NCI-H526 treated with DMSO at 0.1 percent for 48 hours (cell line): ENCODE measurements around the gene TRPC6.

Source experiments
- DNase-seq: peaks from one replicate; lab custom pipeline; 2025; lab: John Stamatoyannopoulos, UW

The TRPC6 gene

DNA sequence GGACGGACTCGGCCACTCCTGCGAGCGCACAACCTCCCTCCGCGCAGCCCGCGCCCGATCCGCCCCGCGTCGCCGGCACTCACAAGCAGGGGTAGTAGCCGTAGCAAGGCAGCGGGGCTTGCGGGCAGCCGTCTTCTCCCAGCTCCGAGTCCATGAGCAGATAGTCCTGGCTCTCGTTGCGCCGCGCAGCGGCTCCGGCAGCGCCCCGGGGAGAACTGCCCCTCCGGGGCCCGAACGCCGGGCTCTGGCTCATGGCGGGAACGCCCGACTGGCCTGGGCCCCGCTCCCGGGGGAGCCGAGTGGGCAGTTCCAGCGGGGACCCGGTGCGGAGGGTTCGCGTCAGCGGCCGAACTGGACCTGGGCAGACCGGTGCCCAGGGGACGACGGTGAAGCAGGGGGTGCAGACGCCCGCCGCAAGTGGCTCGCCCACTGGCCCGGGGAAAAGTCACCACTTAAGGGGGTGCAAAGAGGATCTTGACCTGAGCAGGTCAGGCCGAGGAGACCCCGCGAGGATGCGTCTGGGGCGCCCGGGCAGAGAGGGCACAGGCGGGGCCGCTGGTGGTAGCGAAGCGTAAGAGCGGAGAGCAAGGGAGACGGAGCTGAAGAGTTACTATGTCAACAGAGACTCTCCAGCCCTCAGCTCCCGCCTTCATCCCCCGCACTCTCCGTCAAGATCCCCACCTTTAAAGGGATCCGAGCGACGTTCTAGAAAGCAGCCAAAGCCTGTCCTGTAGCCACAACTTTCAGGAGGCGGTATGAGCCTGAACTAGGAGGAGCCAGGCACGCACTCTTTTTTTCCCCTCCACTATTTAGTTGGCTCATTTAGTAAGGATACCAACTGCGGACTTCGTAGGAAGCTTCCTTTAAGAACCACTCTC lies at the start of gene TRPC6:
Gene TRPC6, minus strand, starts transcription at position 757 of the 878 bp plus-strand sequence. Its CDS starts 504 bp downstream, at position 253.
- DNase-seq, result no peak

DNA sequence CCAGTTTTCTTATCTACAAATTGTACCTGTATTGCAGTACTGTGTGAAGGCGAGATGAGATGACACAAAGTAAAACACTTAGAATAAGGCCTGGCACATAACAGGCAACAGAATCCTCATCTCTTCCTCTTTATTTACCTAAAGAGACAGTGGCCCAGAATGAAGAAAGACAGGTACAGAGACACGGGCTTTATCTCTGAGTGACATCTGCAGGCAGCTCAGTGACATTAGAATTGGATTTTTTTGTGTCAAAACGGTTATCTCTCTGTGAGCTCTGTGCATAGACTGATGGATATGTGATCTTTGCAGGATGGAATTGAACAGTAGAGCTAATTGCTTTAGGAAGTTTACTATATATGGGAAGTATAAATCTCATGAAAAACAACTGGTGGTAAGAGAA lies 36.2 kb upstream of the TRPC6 start:
- DNase-seq, result no peak

DNA sequence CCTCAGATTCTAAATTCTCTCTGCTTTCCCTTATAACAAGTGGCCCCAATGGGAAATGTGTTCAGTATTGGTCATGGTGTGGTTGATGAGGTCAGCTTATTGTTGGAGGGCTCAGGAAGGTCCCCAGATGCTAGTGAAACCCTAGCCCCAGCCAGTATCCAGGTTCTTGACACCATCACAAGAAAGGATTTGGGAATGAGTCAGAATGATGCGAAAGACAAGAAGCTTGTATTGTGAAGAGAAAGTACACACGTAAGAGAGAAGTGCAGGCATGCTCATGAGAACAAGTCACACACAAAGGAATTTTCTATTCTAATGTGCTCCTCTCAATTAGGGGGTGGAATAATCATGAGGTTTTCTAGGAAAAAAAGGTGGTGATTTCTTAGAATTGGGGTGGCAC lies 34.9 kb upstream of the TRPC6 start:
- no peak for DNase-seq

DNA sequence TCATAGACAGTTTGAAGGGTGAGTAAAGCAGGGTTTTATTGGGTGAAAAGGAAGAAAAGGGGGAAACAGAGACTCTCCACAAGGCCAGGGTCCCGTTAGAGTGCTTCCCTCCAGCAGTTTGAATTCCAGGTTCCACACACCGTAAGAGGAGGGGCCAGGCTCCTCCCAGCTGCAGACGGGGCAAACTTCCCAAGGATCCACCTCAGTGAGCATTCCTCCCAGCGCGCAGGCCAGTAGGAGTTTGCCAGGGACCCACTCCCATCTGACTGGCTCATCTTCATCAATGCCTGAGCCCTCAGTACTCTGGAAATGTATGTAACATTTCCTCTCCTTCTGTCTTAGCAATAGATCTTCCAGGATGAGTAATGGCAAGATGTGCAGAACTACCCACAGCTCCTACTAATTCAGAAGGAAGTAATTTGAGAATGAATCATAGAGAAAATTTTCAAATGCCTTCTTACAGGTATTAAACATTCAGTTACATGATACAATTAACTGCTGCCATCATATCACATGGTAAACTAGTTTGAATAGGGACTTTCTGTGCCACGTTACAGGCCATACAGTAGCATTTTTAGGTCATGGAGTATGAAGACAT lies 34.0 kb upstream of the TRPC6 start:
- DNase-seq, result no peak

DNA sequence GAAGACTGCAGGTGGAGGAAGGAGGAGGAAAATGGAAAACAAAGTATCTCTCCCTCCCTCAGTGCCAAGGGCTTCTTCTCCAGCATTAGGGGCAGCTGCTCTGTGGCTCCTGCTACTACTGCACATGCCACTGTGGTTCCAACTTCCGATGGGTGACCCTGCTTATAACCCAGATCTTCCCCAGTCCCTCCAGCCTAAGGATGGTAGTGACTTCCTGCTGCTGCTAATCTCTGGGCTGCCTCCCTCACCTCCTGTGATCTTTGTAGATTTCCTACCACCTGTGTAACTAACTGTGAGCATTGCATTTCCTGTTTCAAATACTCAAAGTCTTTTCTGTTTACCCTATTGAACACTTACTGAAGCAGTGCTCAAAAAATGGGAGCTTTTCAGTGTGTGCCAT lies 28.7 kb upstream of the TRPC6 start:
- no peak for DNase-seq

DNA sequence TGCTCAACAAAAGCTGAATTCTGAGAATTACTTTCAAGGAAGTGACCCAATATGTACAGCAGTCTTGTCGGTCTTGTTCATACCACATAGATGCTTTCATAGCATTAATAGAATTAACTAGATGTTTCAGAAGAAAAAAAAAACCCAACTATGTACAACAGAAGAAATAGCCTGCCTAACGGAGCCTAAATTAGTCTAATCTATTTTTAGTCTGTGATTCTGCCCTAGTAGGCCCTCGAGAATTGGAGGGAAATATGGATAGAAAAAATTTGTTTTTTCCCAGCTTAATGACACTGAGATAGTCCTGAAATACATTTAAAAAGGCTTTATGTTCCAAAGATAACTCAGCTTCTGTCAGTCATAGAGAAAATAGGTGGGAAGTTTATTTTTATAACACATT lies 17.1 kb upstream of the TRPC6 start:
- DNase-seq, result no peak

DNA sequence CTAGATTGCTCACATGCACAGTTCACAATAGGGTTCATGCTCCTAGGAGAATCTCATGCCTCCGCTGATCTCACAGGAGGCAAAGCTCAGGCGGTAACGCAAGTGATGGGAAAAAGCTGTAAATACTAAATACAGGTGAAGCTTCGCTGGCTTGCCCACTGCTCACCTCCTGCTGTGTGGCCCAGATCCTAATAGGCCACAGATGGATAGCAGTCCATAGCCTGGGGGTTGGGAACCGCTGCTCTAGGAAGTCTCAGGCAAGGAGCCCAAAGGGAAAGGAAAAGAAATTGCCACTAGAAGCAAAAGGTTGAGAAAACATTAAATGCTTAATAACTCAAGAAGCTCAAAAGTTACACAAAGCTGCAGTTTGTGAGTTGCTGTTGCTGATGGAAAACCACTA lies 3.2 kb upstream of the TRPC6 start:
- DNase-seq, result no peak

DNA sequence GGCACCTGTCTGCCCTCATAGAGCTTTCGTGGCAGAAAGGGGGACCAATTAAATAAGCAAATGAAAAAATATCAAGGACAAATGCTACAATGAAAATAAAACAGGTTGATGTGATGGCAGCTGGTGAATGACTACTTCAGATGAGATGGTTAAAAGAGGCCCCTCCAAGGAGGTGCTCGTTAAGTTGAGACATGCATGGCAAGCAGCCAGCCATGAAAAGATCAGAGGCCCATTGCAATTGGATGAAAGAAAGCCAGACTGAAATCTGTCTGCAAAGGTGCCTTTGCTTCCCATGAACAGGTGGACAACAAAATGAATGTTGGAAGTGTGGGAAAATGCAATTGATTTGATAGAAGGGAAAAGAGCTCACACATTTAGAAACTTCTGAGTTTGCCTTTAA lies 848 bp upstream of the TRPC6 start:
- DNase-seq, result no peak

DNA sequence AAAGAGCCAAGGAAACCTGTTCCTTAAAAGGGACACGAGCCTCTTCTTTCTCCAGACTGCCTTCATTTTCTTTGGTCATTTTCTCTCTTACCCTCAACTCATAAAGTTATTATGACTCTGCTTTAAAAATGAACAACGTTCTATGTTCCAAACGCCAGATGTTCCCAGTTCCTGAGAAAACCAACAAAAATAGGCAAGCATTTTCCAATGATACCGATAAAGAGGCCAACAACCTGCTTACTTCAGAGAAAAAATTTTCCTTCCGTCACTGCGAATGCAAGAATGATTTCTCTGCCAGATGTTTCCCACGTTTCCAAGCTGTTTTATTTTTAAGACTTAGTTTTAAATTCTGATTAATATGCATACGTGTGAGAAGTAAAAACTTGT lies 315 bp upstream of the TRPC6 start:
- DNase-seq, result no peak

DNA sequence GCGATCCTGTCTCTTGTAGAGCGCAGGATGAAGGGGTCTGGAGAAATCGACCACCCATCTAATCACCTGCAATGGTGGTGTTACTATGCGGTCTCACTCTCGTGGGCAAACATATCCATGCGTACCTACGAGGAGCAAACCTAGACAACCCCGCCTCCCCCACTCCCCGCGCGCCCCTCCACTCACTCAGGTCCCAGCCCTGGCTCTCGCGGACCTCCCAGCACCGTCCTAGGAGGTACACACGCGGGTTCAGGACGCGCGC lies 887 bp downstream of the TRPC6 start:
- no peak for DNase-seq

DNA sequence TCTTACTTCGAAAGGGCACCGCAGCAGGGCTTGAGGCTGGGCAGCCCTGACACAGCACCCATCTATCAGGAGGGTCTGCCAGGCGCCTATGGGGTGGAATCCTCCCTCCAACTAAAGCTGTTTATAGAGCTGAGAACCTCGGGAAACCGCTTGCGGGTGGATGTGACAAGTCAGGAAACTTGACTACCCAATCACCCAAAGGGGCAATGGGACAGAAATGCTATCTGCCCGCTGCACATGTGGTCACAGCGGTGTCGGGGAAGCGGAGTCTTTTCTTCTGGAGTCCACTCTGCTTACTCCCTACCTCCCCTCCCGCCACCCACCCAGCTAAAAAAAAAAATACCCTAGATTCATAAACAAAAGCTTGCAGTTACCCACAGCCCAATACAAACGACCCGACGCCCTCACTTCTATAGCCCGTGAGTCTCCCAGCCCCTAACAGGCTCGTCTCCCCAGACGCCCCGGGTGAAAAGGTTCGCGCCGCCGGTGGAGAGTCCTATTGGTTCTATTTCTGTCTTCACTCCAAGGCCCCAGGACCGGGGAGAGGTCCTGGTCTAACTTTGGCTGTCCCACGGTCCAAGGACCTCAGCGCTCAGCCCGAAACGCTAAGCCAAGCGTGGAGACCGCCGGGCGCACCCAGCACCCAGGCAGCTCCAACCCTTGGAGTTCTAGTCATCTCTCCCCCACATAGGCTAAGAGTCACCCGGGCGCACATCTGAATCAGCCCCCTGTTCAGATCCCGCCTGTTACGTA lies 1.4 kb downstream of the TRPC6 start:
- DNase-seq, result no peak

DNA sequence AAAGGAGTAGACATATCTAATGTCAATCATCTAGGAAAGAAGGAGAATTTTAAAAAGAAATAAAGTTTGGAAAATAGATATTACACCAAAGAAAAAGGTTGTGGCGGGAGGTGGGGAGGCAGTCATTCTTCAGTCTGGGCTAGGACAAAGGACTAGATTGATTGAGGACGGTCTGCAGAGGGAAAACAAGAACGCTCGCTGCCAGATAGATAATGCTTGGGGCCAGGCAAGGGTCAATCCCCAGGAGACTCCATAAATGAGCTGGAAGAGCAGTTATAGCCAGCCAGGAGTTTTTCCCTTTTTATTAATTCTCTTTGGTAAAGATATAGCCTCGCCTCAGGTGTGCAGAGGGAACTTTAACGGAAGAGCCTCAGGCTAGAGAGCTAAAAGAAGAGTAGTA lies 6.3 kb downstream of the TRPC6 start:
- DNase-seq, result no peak

DNA sequence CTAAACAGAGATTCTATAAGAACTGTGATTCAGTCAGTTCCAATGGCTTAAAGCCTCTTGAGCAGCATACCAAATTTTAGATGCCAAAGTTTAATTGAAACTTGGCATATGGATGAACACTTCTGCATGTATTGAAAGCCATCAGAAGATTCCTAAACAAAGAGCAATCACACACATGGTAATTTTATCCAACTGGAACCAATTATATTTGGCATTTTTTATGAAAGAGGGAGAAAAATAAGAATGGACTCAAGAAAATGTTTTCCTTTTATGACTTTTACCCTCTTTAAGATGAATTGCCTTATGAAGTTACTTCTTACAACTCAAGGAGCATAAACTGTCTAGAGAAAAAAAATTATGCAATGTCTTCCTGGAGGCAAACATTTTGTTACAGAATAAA lies 7.4 kb downstream of the TRPC6 start:
- no peak for DNase-seq

DNA sequence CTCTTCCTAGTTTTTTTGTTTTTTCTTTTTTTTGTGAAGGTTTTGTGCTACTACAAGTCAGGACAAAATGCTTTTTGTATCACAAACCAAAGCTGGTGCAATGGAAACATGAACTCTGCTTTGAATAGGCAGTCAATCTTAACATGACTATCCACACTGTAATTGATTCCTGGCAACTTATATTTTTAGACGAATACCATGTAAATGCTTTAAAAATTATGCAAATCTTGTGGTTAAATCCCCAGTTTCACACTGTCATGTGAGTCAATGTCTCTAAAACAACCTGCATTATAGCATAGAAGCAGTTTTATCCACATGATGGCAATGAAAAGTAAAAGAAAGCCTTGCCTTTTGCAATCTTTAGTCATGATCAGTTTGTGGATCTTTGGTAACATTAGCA lies 8.9 kb downstream of the TRPC6 start:
- peak; percentile 53 for DNase-seq

DNA sequence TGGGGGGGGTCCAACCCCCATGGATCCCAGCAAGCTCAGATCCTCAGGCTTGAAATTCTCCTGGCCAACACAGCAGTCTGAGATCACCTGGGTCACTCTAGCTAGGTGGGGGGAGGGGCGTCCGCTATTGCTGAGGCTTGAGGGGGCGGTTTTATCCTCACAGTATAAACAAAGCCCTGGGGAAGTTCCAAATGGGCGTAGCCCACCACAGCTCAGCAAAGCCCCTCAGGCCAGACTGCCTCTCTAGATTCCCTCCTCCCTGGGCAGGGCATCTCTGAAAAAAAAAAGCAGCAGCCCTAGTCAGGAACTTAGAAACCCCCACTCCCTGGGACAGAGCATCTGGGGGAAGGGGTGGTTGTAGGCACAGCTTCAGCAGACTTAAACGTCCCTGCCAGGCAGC lies 16.7 kb downstream of the TRPC6 start:
- no peak for DNase-seq

DNA sequence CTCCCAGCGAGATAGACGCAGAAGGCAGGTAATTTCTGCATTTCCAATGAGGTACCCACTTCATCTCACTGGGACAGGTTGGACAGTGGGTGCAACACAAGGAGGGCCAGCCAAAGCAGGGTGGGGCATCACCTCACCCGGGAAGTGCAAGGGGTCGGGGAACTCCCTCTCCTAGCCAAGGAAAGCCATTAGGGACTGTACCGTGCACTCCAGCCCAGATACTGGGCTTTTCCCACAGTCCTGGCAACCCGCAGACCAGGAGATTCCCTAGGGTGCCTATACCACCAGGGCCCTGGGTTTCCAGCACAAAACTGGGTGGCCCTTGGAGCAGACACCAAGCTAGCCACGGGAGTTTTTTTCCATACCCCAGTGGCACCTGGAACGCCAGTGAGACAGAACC lies 17.2 kb downstream of the TRPC6 start:
- no peak for DNase-seq

DNA sequence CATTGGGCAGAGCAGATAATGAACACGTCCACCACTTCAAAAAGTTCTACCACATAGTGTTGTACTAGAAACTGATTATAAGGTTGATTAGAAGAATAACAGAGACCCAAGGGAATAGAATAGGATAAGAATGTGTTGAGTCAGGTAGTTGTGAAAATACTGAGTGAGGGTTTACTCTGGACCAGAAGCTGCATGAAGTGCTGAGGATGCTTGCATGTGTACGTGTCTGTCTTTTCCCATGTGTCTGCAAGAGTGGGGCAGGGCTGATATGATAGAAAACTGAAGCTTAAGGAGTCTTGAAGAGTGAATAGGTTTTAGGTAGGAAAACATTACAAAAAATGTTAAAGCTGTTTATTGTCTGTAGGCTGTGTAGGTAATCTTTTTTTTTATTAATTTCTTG lies 20.6 kb downstream of the TRPC6 start:
- no peak for DNase-seq

DNA sequence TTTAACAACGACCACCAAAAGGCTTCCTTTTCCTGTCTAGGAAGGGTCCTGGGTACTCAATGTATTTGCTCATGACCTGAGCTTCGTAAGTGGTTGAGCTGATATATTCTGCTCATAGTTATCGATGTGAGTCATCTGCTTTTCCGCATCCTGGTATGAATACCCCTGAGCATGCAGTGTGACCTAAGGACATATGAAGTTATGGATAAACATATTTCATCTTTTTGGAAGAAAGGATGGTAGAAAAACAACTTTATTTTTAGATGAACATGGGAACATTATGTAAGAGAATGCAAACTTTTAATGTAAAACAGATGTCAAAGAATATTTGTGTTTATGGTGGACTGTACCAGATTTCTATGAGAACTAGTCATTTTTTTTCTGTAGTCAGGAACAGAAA lies 28.4 kb downstream of the TRPC6 start:
- no peak for DNase-seq

DNA sequence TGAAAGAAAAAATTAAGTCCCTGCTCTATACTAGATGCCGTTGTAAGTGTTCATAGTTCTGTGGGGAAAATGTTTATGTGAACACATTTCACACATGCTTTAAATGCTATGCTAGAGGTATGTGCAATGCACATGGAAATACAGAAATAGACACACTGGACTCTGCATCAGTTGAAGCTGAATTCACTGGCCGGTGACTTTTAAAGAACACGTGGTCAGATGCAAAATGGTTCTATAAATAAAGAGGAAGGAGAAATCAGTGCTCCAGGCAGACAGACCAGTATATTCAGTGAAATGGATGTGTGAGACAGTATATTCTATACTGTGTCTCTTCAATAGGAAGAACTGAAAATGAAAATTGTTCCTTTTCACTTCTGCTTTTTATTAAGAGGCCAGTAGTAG lies 29.9 kb downstream of the TRPC6 start:
- DNase-seq, result no peak

DNA sequence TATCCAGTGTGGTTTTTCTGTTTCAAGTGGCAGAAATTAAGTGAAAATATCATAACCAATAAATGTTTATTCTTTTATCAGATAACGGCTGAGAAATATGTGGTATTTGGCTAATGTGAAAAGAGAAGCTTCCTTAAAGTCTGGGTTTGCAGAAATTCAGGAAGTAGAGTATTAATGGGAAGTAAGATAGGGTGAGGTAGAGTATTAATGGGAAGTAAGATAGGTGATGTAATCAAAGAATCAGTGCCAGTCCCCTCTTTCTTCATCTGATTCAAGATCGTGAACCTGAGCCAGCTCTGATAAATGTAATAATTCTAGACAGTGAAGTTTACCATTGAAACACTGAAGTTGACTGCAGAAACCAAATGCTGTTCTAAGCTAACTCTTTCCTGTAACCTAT lies 30.9 kb downstream of the TRPC6 start:
- no peak for DNase-seq

DNA sequence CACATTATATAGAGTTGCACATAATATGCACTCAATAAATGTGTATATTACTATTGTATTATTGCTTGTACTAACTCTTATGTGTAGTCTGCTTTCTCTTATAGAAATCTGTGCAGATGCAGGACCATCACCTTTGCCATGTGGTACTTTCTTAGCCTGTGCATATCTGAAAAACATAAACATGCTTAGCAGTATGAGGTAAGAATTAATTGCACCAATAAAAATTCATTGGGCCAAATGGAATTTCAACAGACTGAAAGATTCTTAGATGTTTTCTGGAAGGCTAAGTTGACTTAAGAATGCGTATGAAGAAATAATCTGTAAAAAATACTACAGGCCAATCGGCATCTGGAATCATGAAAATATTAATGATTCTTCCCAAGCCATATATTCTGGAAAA lies 55.3 kb downstream of the TRPC6 start:
- DNase-seq, result no peak

DNA sequence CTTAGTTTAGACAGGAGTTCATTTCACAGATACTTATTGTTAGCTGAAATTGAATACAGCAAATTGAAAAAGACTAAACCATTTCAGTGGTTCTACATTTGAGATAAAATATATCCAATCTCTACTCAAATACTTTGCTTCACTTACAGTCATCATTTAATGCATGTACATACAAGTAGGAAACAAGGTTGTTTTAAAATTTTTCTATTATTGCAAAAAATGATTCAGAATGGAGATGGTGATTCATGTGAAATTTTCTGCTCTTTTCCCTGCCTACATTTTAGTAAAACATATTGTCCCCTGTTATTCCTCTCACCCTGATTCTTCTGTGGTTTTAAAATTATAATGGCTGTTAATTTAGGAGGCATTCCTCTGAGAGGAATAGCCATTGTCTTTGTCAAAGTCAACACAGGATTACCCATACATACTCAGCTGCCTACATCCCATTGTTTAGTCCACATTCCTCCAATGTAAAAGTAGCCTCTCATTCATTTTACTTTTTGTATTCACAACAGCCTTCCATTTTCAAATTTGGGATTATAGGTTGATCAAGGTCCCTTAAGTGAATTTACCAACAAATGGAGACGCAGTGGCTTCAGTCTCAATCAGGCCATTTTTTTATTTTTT lies 60.1 kb downstream of the TRPC6 start:
- no peak for DNase-seq

DNA sequence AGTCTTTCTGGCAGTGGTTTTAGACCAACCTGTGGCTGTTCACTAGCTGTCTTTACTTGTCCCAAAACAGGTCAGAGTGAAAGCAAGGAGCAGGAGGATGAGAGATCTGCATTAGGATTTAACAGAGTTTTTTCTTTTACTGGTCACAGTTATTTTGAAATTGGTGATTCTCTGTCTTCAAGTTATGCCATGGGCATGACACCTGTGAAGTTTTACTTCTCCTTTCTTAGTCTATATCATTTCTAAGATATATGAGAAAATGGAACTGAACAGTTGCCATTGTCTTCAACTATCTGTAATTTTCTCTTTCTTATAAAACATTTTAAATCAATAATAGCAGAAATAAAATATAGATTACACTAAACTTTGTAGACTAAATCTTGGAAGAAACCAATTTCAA lies 60.6 kb downstream of the TRPC6 start:
- no peak for DNase-seq
